ENCODE measurements around the gene ARID5B. TPM values are rescaled to one million over a fixed set of nuclear protein-coding genes. Genes with fewer than 3 reads are reported as not detected.

Gene ARID5B
- total and polyA plus RNA-seq, 2 experiments from 2014 or later = 1.3 to 1.6 TPM

- H3K79me2 ChIP-seq (replicated peaks; ENCODE audit: insufficient read depth) = no peaks in the 10 kb centered on the region
- Mint-ChIP-seq H3K4me1 (peaks cover 12% of the 10 kb centered on the region; the same call in 2 of the 3 replicates), H3K27ac (no peak overlapping the region), H3K4me3 (no peak overlapping the region), H3K9me3 (no peaks in the 10 kb centered on the region), H3K27me3 (ENCODE audit: insufficient read depth, low read depth, poor library complexity) (no peaks in the 10 kb centered on the region), H3K36me3 (ENCODE audit: low read depth) (no peaks in the 10 kb centered on the region)
- H3K9me2 ChIP-seq (ENCODE audit: insufficient read depth) = no peaks in the 10 kb centered on the region
- no peak for ATAC-seq
- no peak overlapping the region for H3K4me3 ChIP-seq
- H3F3A ChIP-seq (replicated peaks; ENCODE audit: low read depth) = no peaks in the 10 kb centered on the region
- no peaks in the 10 kb centered on the region for H3K27me3 ChIP-seq (ENCODE audit: insufficient read depth)
- no peak overlapping the region for H3K4me2 ChIP-seq
- no peak for DNase-seq (ENCODE audit: low spot score)
- H3K36me3 ChIP-seq (ENCODE audit: insufficient read depth) = no peaks in the 10 kb centered on the region
- H3K27ac ChIP-seq (ENCODE audit: low read depth) = no peak overlapping the region
- H4K20me1 ChIP-seq (replicated peaks; ENCODE audit: insufficient read depth) = no peaks in the 10 kb centered on the region
- no peak overlapping the region for H2AFZ ChIP-seq
- TF ChIP-seq EZH2 (IDR thresholded peaks at IDR 0.05; ENCODE audit: low read depth, unreplicated experiment) = no peak
- no peak for TF ChIP-seq ZNF331 (CRISPR knock-in tag; IDR thresholded peaks at IDR 0.05; ENCODE audit: low read depth)
- no peak for TF ChIP-seq CTCF (conservative IDR thresholded peaks at IDR 0.05; ENCODE audit: low read depth in 2 of 2)
- TF ChIP-seq STAT1 (IDR thresholded peaks at IDR 0.05; ENCODE audit: unreplicated experiment) = no peak
- no peak for TF ChIP-seq JUNB (IDR thresholded peaks at IDR 0.05; ENCODE audit: unreplicated experiment)
- no peaks in the 10 kb centered on the region for H3K4me1 ChIP-seq (ENCODE audit: insufficient read depth)
Observed at GRCh38 chr10:62098278-62099121, 197.0 kb downstream of the ARID5B start.

GRCh38 chr10:62099299-62099698, 197.8 kb downstream of the ARID5B start:
- no peak overlapping the region for H3K4me3 Mint-ChIP-seq
- no peak for DNase-seq (ENCODE audit: low spot score)
- peaks cover 6% of the 10 kb centered on the region; the same call in 2 of the 3 replicates for H3K4me1 Mint-ChIP-seq
- no peak overlapping the region for H3K27ac Mint-ChIP-seq
- no peak for ATAC-seq
- Histone ChIP-seq H3K79me2 (replicated peaks; ENCODE audit: insufficient read depth) (no peaks in the 10 kb centered on the region), H3K4me2 (no peak overlapping the region), H3K36me3 (ENCODE audit: insufficient read depth) (no peaks in the 10 kb centered on the region), H3K27ac (ENCODE audit: low read depth) (no peak overlapping the region), H3K4me3 (no peak overlapping the region), H3K9me2 (ENCODE audit: insufficient read depth) (no peaks in the 10 kb centered on the region), H3K4me1 (ENCODE audit: insufficient read depth) (no peaks in the 10 kb centered on the region), H4K20me1 (replicated peaks; ENCODE audit: insufficient read depth) (no peaks in the 10 kb centered on the region), H3K27me3 (ENCODE audit: insufficient read depth) (no peaks in the 10 kb centered on the region), H3F3A (replicated peaks; ENCODE audit: low read depth) (no peaks in the 10 kb centered on the region), H2AFZ (no peak overlapping the region)
- H3K36me3 Mint-ChIP-seq (ENCODE audit: low read depth) = no peaks in the 10 kb centered on the region
- no peaks in the 10 kb centered on the region for H3K27me3 Mint-ChIP-seq (ENCODE audit: insufficient read depth, low read depth, poor library complexity)
- TF ChIP-seq JUNB (IDR thresholded peaks at IDR 0.05; ENCODE audit: unreplicated experiment) (no peak), ZNF114 (CRISPR knock-in tag; IDR thresholded peaks at IDR 0.05) (no peak)
- no peaks in the 10 kb centered on the region for H3K9me3 Mint-ChIP-seq

- Mint-ChIP-seq H3K4me1 (no peaks in the 10 kb centered on the region), H3K36me3 (ENCODE audit: low read depth) (no peaks in the 10 kb centered on the region), H3K4me3 (no peak overlapping the region), H3K27ac (no peak overlapping the region), H3K27me3 (ENCODE audit: insufficient read depth, low read depth, poor library complexity) (peaks cover under 1% of the 10 kb centered on the region), H3K9me3 (no peaks in the 10 kb centered on the region)
- no peaks in the 10 kb centered on the region for H4K20me1 ChIP-seq (replicated peaks; ENCODE audit: insufficient read depth)
- no peak overlapping the region for H3K4me2 ChIP-seq
- no peak overlapping the region for H2AFZ ChIP-seq
- no peaks in the 10 kb centered on the region for H3K27me3 ChIP-seq (ENCODE audit: insufficient read depth)
- no peak for DNase-seq (ENCODE audit: low spot score)
- no peak overlapping the region for H3K27ac ChIP-seq (ENCODE audit: low read depth)
- no peaks in the 10 kb centered on the region for H3K36me3 ChIP-seq (ENCODE audit: insufficient read depth)
- H3K79me2 ChIP-seq (replicated peaks; ENCODE audit: insufficient read depth) = no peaks in the 10 kb centered on the region
- H3K9me2 ChIP-seq (ENCODE audit: insufficient read depth) = no peaks in the 10 kb centered on the region
- H3F3A ChIP-seq (replicated peaks; ENCODE audit: low read depth) = no peaks in the 10 kb centered on the region
- ATAC-seq = no peak
- no peaks in the 10 kb centered on the region for H3K4me1 ChIP-seq (ENCODE audit: insufficient read depth)
- no peak overlapping the region for H3K4me3 ChIP-seq
- no peak for TF ChIP-seq EZH2 (IDR thresholded peaks at IDR 0.05; ENCODE audit: low read depth, unreplicated experiment)
- TF ChIP-seq ZNF114 (CRISPR knock-in tag; IDR thresholded peaks at IDR 0.05) = no peak
- no peak for TF ChIP-seq ZNF331 (CRISPR knock-in tag; IDR thresholded peaks at IDR 0.05; ENCODE audit: low read depth)
- TF ChIP-seq STAT1 (IDR thresholded peaks at IDR 0.05; ENCODE audit: unreplicated experiment) = no peak
- TF ChIP-seq ETS1 (IDR thresholded peaks at IDR 0.05) = no peak
- no peak for TF ChIP-seq REST (IDR thresholded peaks at IDR 0.05; ENCODE audit: unreplicated experiment)
- no peak for TF ChIP-seq POLR2AphosphoS5 (IDR thresholded peaks at IDR 0.05; ENCODE audit: low read depth)
- TF ChIP-seq EZH2phosphoT487 (IDR thresholded peaks at IDR 0.05; ENCODE audit: unreplicated experiment) = no peak
- no peak for TF ChIP-seq CREB1 (CRISPR knock-in tag; IDR thresholded peaks at IDR 0.05; ENCODE audit: low read depth)
Observed at GRCh38 chr10:62103857-62104256, 202.4 kb downstream of the ARID5B start.

All from GM23338 (cell line).